Panc1 (cell line): ENCODE results near the gene TM4SF20. TPM values are rescaled to one million over a fixed set of nuclear protein-coding genes. Genes with fewer than 3 reads are reported as not detected.

Experiments
- ATAC-seq: fragments of 200-7000 bp; cut with Tn5 transposase; 2 replicates; pipeline ENCODE4 v1.9.1; 2020; ENCODE audit warnings: mild to moderate bottlenecking, moderate library complexity
- BruUV-seq: library from RNA; stranded (reverse); fragments of 400-500 nt; replicated peaks from 2 replicates; lab custom pipeline; 2021; lab: Mats Ljungman, UMichigan
- CTCF ChIA-PET: fragments of 300-600 bp; sonication (Branson Sonifier 250); formaldehyde crosslinking; loops from one replicate; lab custom pipeline; 2022; ENCODE audit warnings: antibody characterized with exemption; lab: Charles Lee
- POLR2A ChIA-PET: fragments of 300-600 bp; sonication (Branson Sonifier 250); formaldehyde crosslinking; loops from one replicate; lab custom pipeline; 2022; ENCODE audit warnings: antibody characterized with exemption; lab: Charles Lee
- DNase-seq: peaks from one replicate; pipeline ENCODE4 v3.0.0-alpha.2; 2010; ENCODE audit warnings: low read depth, low spot score
- H3K27ac ChIP-seq: 2 replicates; pipeline ENCODE4 v1.5.1; 2011; ENCODE audit warnings: mild to moderate bottlenecking, low read length, inconsistent platforms
- H3K27me3 ChIP-seq: fragments of 200-500 bp; sonication (Bioruptor generic); 2 replicates; pipeline ENCODE4 v1.6.0; 2014; ENCODE audit warnings: low read length, inconsistent platforms; ENCODE audit not compliant: control insufficient read depth, insufficient read depth
- H3K36me3 ChIP-seq: fragments of 200-500 bp; sonication (Bioruptor generic); 2 replicates; pipeline ENCODE4 v1.5.1; 2014; ENCODE audit warnings: inconsistent platforms, mild to moderate bottlenecking, low read length, moderate library complexity; ENCODE audit not compliant: control insufficient read depth, insufficient read depth
- H3K4me1 ChIP-seq: 2 replicates; pipeline ENCODE4 v1.5.1; 2011; ENCODE audit warnings: inconsistent platforms, mild to moderate bottlenecking, low read length, moderate library complexity; ENCODE audit not compliant: control insufficient read depth, insufficient read depth
- H3K4me3 ChIP-seq, 2 experiments: 2 replicates each; pipeline ENCODE4 v1.5.1; 2011 to 2012; ENCODE audit warnings: low read depth in 2 of 2, low read length in 2 of 2, mild to moderate bottlenecking in 2 of 2, inconsistent platforms in 1 of 2, moderate library complexity in 1 of 2
- H3K9me3 ChIP-seq: fragments of 200-500 bp; sonication (Bioruptor generic); 2 replicates; pipeline ENCODE4 v1.5.1; 2014; ENCODE audit warnings: low read depth, mild to moderate bottlenecking, inconsistent platforms, low read length, moderate library complexity; ENCODE audit not compliant: control insufficient read depth, insufficient read depth
- CTCF ChIP-seq: fragments of 450-650 bp; IDR thresholded peaks from 2 replicates; pipeline ENCODE4 v1.5.1; 2017; ENCODE audit warnings: mild to moderate bottlenecking
- POLR2AphosphoS5 ChIP-seq: IDR thresholded peaks from 2 replicates; pipeline ENCODE4 v1.6.1; 2012; ENCODE audit warnings: mild to moderate bottlenecking, low read depth, low read length, moderate library complexity
- REST ChIP-seq, 2 experiments: IDR thresholded peaks; 2 replicates each; pipeline ENCODE4 v1.6.1; 2011 to 2012; ENCODE audit warnings: low read depth in 2 of 2, control low read depth in 1 of 2, low read length in 1 of 2, mild to moderate bottlenecking in 1 of 2, moderate library complexity in 1 of 2; ENCODE audit not compliant: insufficient read depth in 1 of 2
- SIN3A ChIP-seq: IDR thresholded peaks from 2 replicates; pipeline ENCODE4 v1.6.1; 2012; ENCODE audit warnings: low read depth, mild to moderate bottlenecking, low read length, moderate library complexity, borderline replicate concordance; ENCODE audit not compliant: insufficient read depth
- TCF7L2 ChIP-seq: IDR thresholded peaks from 2 replicates; pipeline ENCODE4 v1.6.1; 2011; ENCODE audit warnings: mild to moderate bottlenecking, low read depth, low read length, inconsistent platforms
- in situ Hi-C: cut with HindIII; loops from 2 replicates; pipeline ENCODE4 v1.10.0; 2016; ENCODE audit warnings: low sequenced_read_pairs, low pct_unique_long_range_greater_than_20kb
- intact Hi-C: fragments of 100-400 bp; cut with micrococcal nuclease; formaldehyde crosslinking; loops from one replicate; pipeline ENCODE4 v1.10.0; 2022; ENCODE audit not compliant: unreplicated experiment
- total RNA-seq: library from RNA; stranded (reverse); gene quantifications from one replicate; pipeline ENCODE4 v1.2.1, GENCODE V29; 2021; ENCODE audit not compliant: unreplicated experiment

The TM4SF20 gene
- total RNA-seq, 1 experiment from 2014 or later, result not detected

DNA sequence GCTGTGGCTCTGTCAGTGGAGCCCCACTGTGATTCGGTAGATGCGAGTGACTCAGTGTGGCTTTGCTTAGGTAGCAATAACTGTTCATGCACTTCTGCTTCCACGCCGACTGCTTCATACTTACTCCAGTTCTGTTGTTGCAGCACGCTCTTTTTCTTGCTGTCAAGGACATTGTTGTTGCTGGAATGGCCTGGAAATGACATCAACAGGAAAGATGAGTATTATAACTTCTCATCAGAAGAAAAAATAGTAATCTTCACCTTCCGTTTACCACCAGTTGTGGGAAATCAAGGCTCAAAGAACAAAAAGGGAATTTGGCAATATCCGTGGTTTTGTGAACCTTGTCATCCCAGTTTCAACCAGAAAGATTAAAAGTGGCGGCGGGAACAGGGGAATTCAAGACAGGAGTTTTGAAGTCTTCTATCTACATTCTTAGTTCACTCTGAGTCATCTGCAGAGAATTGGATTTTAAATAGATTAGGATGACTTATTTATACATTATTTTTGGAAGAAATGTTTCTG is 8.3 kb downstream of the TM4SF20 start:
- Histone ChIP-seq H3K4me3 (no peak overlapping the region), H3K27me3 (no peaks in the 10 kb centered on the region), H3K9me3 (no peaks in the 10 kb centered on the region), H3K36me3 (no peaks in the 10 kb centered on the region), H3K27ac (no peak overlapping the region), H3K4me1 (no peaks in the 10 kb centered on the region)
- intact Hi-C loops (no loop called here), in situ Hi-C loops (no loop called here)
- CTCF ChIA-PET, result no interaction called here
- BruUV-seq, result no TSS peak
- no peak for TF ChIP-seq POLR2AphosphoS5
- no peak for TF ChIP-seq REST (IDR thresholded peaks at IDR 0.05; ENCODE audit: insufficient read depth in 1 of 2, low read depth in 2 of 2, low read length in 1 of 2)
- no peak for TF ChIP-seq SIN3A
- TF ChIP-seq TCF7L2, result no peak
- no peak for TF ChIP-seq CTCF
- POLR2A ChIA-PET, result no interaction called here
- no peak for ATAC-seq
- no peak for DNase-seq

- no peak for ATAC-seq
- BruUV-seq, result no TSS peak
- intact Hi-C loops, result no loop called here
- POLR2A ChIA-PET, result no interaction called here
- TF ChIP-seq TCF7L2, result no peak
- TF ChIP-seq REST (IDR thresholded peaks at IDR 0.05; ENCODE audit: insufficient read depth in 1 of 2, low read depth in 2 of 2, low read length in 1 of 2), result no peak
- no peak for TF ChIP-seq CTCF
- TF ChIP-seq POLR2AphosphoS5, result no peak
- no peak for TF ChIP-seq SIN3A
- H3K36me3 ChIP-seq, result no peaks in the 10 kb centered on the region
- no peaks in the 10 kb centered on the region for H3K27me3 ChIP-seq
- H3K4me3 ChIP-seq, result no peak overlapping the region
- in situ Hi-C loops, result no loop called here
- no peaks in the 10 kb centered on the region for H3K9me3 ChIP-seq
- CTCF ChIA-PET, result no interaction called here
- no peak overlapping the region for H3K27ac ChIP-seq
- no peak for DNase-seq
- H3K4me1 ChIP-seq, result no peaks in the 10 kb centered on the region
Observed at GRCh38 chr2:227370092-227370491, 9.0 kb downstream of the TM4SF20 start.
